Sigmoid colon (tissue), 4 donors: ENCODE measurements around the gene DYNC2I2.

ENCODE experiments used
- EP300 ChIP-seq, 4 donors: sonication (generic); formaldehyde crosslinking; IDR thresholded peaks; one replicate each; pipeline ENCODE4 v1.6.1; 2017; ENCODE audit warnings: antibody characterized with exemption in 4 of 4
- POLR2A ChIP-seq, 2 donors: fragments of 450-650 bp; IDR thresholded peaks; one replicate each; pipeline ENCODE4 v1.6.1; 2016; ENCODE audit warnings: antibody characterized with exemption in 2 of 2, mild to moderate bottlenecking in 2 of 2, moderate library complexity in 2 of 2
- TF ChIP-seq, protein P1 (sequence below), 4 experiments: fragments of 450-650 bp in 3 of 4; fragments of 200-600 bp in 1 of 4; IDR thresholded peaks; one replicate each; pipeline ENCODE4 v1.5.1; 2016 to 2019; ENCODE audit warnings: antibody characterized with exemption in 4 of 4, mild to moderate bottlenecking in 3 of 4, moderate library complexity in 2 of 4

DNA sequence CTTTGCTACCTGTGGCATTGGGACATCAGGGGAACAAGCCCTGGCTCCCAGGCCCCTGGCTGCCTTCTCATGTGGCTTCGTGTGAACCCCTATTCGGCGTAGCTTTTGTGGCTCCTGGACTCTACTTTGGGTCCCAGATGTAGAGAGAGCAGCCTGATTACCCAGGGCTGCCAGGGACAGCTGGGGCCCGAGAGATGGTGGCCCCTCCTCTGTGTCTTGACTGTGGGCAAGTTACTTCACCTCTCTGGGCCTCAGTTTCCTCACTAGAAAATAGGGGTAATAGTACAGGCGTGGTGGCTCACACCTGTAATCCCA is 47.7 kb upstream of the DYNC2I2 start:
- no peak for TF ChIP-seq POLR2A (IDR thresholded peaks at IDR 0.05)
- TF ChIP-seq, protein P1, sequence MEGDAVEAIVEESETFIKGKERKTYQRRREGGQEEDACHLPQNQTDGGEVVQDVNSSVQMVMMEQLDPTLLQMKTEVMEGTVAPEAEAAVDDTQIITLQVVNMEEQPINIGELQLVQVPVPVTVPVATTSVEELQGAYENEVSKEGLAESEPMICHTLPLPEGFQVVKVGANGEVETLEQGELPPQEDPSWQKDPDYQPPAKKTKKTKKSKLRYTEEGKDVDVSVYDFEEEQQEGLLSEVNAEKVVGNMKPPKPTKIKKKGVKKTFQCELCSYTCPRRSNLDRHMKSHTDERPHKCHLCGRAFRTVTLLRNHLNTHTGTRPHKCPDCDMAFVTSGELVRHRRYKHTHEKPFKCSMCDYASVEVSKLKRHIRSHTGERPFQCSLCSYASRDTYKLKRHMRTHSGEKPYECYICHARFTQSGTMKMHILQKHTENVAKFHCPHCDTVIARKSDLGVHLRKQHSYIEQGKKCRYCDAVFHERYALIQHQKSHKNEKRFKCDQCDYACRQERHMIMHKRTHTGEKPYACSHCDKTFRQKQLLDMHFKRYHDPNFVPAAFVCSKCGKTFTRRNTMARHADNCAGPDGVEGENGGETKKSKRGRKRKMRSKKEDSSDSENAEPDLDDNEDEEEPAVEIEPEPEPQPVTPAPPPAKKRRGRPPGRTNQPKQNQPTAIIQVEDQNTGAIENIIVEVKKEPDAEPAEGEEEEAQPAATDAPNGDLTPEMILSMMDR (IDR thresholded peaks at IDR 0.05) = no peak
- no peak for TF ChIP-seq EP300 (IDR thresholded peaks at IDR 0.05)
